ENCODE data around the gene CA12.

Gene CA12

DNA sequence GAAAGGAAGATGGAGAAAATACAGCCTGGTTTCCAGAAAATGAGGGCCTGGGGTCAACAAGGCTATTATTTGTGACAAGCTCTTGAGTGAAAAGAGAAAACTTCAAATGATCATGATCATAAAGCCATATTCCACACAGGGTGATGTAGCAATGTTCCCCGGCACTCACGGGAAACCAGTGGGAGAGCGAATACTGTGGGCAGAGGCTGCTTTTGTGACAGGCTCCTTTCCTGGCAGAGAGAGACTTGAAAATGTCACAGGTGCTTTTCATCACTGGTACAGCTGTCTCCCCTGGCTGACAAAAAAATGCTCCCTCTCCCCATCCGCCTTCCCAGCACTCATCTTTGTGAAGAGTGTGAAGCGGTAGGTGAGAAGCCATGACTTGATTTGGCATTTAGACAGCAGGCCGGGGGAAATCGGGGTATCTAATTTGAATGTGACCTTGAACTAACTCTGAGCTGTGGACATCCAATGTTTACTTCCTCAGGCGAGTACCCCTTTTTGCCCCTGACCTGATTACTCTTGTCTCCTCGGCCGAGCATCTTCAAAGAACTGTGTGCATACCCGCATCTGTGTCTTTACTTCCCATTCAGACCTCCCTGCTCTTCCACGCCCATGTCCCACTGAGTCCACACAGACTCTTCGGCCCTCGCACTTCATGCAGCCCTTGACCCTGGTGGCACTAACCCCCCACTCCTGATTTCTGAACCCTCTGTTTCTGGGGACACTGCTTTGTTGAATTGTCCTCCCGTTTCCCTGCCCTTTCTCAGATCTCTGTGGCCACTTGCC lies 23.2 kb downstream of the CA12 start:
- TF ChIP-seq, protein P1, sequence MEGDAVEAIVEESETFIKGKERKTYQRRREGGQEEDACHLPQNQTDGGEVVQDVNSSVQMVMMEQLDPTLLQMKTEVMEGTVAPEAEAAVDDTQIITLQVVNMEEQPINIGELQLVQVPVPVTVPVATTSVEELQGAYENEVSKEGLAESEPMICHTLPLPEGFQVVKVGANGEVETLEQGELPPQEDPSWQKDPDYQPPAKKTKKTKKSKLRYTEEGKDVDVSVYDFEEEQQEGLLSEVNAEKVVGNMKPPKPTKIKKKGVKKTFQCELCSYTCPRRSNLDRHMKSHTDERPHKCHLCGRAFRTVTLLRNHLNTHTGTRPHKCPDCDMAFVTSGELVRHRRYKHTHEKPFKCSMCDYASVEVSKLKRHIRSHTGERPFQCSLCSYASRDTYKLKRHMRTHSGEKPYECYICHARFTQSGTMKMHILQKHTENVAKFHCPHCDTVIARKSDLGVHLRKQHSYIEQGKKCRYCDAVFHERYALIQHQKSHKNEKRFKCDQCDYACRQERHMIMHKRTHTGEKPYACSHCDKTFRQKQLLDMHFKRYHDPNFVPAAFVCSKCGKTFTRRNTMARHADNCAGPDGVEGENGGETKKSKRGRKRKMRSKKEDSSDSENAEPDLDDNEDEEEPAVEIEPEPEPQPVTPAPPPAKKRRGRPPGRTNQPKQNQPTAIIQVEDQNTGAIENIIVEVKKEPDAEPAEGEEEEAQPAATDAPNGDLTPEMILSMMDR (IDR thresholded peaks at IDR 0.05; ENCODE audit: insufficient read depth, low read depth, low read length, missing control alignments), result no peak
- no peak overlapping the region for H3K4me3 ChIP-seq (ENCODE audit: low read length)
- no peak for DNase-seq (ENCODE audit: low read depth)

DNA sequence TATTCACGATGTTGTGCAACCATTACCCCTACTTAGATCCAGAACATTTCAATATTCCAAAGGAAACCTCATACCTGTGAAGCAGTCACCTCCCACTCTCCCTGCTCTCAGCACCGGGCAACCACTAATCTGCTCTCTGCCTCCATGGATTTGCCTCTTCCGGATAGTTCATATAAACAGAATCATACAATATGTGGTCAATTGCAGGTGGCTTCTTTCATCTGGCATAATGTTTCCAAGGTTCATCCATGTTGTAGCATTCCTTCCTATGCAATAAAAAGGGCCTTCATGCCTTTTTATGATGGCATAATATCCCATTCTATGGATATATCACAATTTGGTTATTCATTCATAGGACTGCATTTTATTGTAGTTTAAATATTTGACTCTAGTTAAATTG lies 23.9 kb downstream of the CA12 start:
- TF ChIP-seq, protein P1 (IDR thresholded peaks at IDR 0.05; ENCODE audit: insufficient read depth, low read depth, low read length, missing control alignments), result no peak
- DNase-seq (ENCODE audit: low read depth), result no peak
- no peak overlapping the region for H3K4me3 ChIP-seq (ENCODE audit: low read length)

DNA sequence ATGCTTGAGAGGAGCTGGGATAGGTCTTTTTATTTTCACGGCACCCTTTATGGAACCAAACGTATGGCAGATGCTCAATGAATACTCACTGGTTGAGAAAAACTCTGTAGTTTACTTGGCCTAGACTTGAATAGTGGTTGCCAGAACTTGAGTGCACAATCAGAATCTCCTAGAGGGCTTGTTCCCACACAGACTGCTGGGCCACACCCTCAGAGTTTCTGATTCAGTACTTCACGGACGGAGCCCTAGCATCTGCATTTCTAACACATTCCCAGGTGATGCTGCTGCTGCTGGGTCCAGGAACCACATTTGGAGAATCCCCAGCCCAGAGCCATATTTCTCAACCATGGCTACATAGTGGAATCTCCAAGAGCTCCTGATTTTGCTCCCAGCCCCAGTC lies 24.6 kb downstream of the CA12 start:
- TF ChIP-seq, protein P1 (IDR thresholded peaks at IDR 0.05; ENCODE audit: insufficient read depth, low read depth, low read length, missing control alignments), result no peak
- H3K4me3 ChIP-seq (ENCODE audit: low read length), result no peak overlapping the region
- peak; percentile 58 for DNase-seq (ENCODE audit: low read depth)

DNA sequence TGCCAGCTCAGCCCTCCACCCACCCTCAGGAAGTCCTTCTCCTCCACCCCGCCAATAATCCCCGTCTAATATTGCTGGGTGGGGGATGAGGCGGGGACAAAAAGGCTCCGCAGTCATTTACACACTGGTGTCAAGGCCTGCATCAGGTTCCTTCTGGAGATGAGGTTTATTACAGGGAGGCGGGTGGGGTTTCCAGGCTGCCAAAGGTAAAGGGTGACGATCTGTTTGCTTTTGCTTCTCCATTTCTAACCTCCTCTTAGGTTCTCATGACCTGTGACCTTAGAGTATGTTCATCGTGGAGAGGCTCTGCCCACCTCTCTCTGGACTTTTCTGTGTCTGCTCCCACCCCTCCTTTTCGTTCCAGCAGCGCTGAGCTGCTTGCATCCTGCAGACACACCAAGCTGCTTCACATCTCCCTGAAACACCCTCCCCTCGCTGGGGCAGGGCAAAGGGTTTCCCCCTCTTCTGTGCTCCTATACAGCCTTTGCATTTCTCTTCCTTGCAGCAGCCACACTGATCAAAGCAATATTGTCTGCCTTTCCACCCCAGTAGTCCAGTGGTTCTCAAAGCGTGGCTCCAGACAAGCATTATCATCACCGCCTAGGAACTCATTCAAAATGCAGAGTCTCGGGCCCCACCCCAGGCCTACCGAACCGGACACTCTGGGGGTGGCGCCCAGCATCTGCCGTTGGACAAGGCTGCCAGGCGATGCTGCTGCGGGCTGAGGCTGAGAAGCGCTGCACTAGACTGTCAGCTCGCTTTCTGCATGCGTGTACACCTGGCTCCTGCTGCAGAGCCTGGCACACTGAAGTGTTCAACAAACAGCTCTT lies 26.6 kb downstream of the CA12 start:
- TF ChIP-seq, protein P1 (IDR thresholded peaks at IDR 0.05; ENCODE audit: insufficient read depth, low read depth, low read length, missing control alignments), result no peak
- no peak for DNase-seq (ENCODE audit: low read depth)
- H3K4me3 ChIP-seq (ENCODE audit: low read length), result no peak overlapping the region

DNA sequence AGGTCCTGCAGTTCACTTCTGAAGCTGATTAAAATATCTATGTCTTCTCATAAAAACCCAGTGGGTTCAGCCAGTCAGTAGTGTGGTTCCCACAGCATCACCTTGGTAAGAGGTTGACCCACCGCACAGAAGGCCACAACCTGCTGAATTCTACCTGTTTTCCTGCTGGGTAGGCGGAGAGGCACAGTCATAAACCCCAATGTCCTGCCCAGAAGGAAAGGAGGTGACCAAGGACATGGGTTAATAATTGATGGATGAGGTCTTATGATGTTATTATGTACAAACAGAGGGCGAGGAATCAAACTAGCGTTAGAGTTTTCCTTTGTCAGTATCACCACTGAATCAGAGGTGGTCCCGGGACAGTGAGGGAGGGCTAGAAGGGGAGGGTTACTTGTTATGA lies 27.8 kb downstream of the CA12 start:
- TF ChIP-seq, protein P1 (IDR thresholded peaks at IDR 0.05; ENCODE audit: insufficient read depth, low read depth, low read length, missing control alignments), result no peak
- DNase-seq (ENCODE audit: low read depth), result no peak
- H3K4me3 ChIP-seq (ENCODE audit: low read length), result no peak overlapping the region

DNA sequence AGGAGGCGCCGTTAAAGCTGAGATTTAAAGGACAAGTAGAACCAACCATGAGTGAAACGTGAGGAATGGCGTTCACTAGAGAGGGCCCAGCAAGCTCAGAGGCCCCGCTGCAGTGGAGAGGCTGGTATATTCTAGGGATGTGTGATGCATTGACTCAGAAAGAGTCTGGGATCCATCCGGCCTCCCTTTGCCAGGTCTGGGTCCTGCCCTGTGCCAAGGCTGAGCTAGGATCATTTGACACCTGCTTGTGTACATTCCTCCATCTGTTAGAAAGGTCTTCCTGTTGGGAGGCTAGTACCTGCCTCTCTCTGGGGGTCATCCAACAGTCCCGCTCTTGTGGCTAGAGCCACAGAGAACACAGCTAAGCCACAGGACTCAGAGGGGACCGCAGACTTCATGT lies 28.4 kb downstream of the CA12 start:
- TF ChIP-seq, protein P1 (IDR thresholded peaks at IDR 0.05; ENCODE audit: insufficient read depth, low read depth, low read length, missing control alignments), result no peak
- no peak for DNase-seq (ENCODE audit: low read depth)
- no peak overlapping the region for H3K4me3 ChIP-seq (ENCODE audit: low read length)
